ENCODE measurements around the gene DPYSL4.

DPYSL4 gene

GRCh38 chr10:132151286-132151950, 35.3 kb upstream of the DPYSL4 start:
- H3K4me3 ChIP-seq (ENCODE audit: low read depth in 1 of 2, low read length in 2 of 2) = no peak overlapping the region
- H3K27me3 ChIP-seq (ENCODE audit: control insufficient read depth in 1 of 2, insufficient read depth in 2 of 2, low read length in 2 of 2) = no peaks in the 10 kb centered on the region
- no peak overlapping the region for H3K9ac ChIP-seq (ENCODE audit: low read length)
- H3K27ac ChIP-seq (ENCODE audit: low read depth, low read length) = no peak overlapping the region
- no peaks in the 10 kb centered on the region for H3K4me1 ChIP-seq (ENCODE audit: insufficient read depth, low read length)
- H3K9me3 ChIP-seq (ENCODE audit: low read length) = no peaks in the 10 kb centered on the region
- H3K36me3 ChIP-seq (ENCODE audit: insufficient read depth, low read length) = no peaks in the 10 kb centered on the region

- Histone ChIP-seq H3K36me3 (ENCODE audit: insufficient read depth, low read length) (no peaks in the 10 kb centered on the region), H3K27me3 (ENCODE audit: control insufficient read depth in 1 of 2, insufficient read depth in 2 of 2, low read length in 2 of 2) (no peaks in the 10 kb centered on the region), H3K4me3 (ENCODE audit: low read depth in 1 of 2, low read length in 2 of 2) (no peak overlapping the region), H3K4me1 (ENCODE audit: insufficient read depth, low read length) (no peaks in the 10 kb centered on the region), H3K9ac (ENCODE audit: low read length) (no peak overlapping the region), H3K27ac (ENCODE audit: low read depth, low read length) (no peak overlapping the region), H3K9me3 (ENCODE audit: low read length) (no peaks in the 10 kb centered on the region)
These were observed 34.7 kb upstream of the DPYSL4 start for GRCh38 chr10:132151951-132152505.

GRCh38 chr10:132152896-132153580, 33.7 kb upstream of the DPYSL4 start:
- Histone ChIP-seq H3K4me3 (ENCODE audit: low read depth in 1 of 2, low read length in 2 of 2) (no peak overlapping the region), H3K9ac (ENCODE audit: low read length) (no peak overlapping the region), H3K9me3 (ENCODE audit: low read length) (no peaks in the 10 kb centered on the region), H3K27me3 (ENCODE audit: control insufficient read depth in 1 of 2, insufficient read depth in 2 of 2, low read length in 2 of 2) (no peaks in the 10 kb centered on the region), H3K27ac (ENCODE audit: low read depth, low read length) (no peak overlapping the region), H3K36me3 (ENCODE audit: insufficient read depth, low read length) (no peaks in the 10 kb centered on the region), H3K4me1 (ENCODE audit: insufficient read depth, low read length) (no peaks in the 10 kb centered on the region)

DNA sequence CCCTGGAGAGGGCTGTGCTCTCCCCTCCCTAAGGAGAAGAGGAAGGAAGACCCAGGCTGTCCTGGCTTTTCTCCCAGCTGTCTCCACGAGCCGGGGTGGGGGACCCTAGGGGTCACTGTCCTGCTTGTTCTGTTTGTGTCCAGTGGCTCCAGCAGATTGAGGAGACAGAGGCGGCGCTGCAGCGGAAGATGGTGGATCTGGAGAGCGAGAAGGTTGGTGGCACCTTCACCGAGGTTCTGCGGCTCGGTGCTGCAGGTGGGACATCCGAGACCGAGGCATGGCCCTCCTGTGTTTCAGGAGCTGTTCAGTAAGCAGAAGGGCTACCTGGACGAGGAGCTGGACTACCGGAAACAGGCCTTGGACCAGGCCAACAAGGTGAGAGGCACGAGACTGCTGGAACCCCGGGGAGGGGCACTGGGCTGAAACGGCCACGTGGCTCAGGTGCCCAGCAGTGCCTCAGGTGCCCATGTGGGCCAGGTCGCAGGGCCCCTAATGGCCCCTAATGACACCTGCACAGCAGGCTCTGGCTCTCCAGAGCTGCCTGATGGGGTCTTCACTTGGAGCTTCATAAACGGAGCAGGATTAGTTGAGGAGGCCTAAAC, 33.0 kb upstream of the DPYSL4 start:
- no peaks in the 10 kb centered on the region for H3K9me3 ChIP-seq (ENCODE audit: low read length)
- H3K4me3 ChIP-seq (ENCODE audit: low read depth in 1 of 2, low read length in 2 of 2) = no peak overlapping the region
- H3K9ac ChIP-seq (ENCODE audit: low read length) = no peak overlapping the region
- H3K27me3 ChIP-seq (ENCODE audit: control insufficient read depth in 1 of 2, insufficient read depth in 2 of 2, low read length in 2 of 2) = no peaks in the 10 kb centered on the region
- no peaks in the 10 kb centered on the region for H3K4me1 ChIP-seq (ENCODE audit: insufficient read depth, low read length)
- no peak overlapping the region for H3K27ac ChIP-seq (ENCODE audit: low read depth, low read length)
- H3K36me3 ChIP-seq (ENCODE audit: insufficient read depth, low read length) = no peaks in the 10 kb centered on the region

DNA sequence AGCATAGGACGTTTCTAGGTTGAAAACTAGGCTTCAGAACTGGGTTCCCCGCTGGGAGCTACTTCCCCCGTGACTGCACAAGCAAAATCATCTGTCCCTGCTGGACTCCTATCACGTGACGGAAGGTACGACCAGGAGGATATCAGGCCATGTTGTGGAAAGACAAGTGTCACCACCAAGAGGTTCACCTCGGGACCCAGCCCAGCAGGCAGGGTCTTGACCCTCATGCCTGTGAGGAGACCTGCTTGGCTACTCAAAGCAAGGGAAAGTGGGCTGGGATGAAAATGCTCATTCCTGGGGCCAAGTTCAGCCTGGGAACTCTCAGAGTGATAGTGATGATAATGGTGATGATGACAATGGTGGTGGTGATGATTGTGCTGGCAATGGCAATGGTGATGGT, 32.3 kb upstream of the DPYSL4 start:
- Histone ChIP-seq H3K36me3 (ENCODE audit: insufficient read depth, low read length) (no peaks in the 10 kb centered on the region), H3K4me3 (ENCODE audit: low read depth in 1 of 2, low read length in 2 of 2) (no peak overlapping the region), H3K4me1 (ENCODE audit: insufficient read depth, low read length) (no peaks in the 10 kb centered on the region), H3K9me3 (ENCODE audit: low read length) (no peaks in the 10 kb centered on the region), H3K9ac (ENCODE audit: low read length) (no peak overlapping the region), H3K27ac (ENCODE audit: low read depth, low read length) (no peak overlapping the region), H3K27me3 (ENCODE audit: control insufficient read depth in 1 of 2, insufficient read depth in 2 of 2, low read length in 2 of 2) (no peaks in the 10 kb centered on the region)

DNA sequence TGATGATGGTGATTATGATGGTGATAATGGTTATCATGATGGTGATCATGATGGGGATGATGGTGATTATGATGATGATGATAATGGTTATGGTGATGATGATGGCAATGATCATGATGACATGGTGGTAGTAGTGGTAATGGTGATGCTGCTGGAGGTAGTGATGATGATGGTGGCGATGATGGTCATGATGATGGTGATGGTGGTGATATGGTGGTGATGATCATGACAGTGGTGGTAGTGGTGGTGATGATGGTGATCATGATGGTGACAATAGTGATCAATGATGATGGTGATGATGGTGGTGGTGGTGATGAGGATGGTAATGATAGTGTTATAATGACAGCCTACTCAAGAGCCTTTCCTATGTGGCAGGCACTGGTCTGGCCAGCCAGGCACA, 31.8 kb upstream of the DPYSL4 start:
- Histone ChIP-seq H3K9ac (ENCODE audit: low read length) (no peak overlapping the region), H3K27me3 (ENCODE audit: control insufficient read depth in 1 of 2, insufficient read depth in 2 of 2, low read length in 2 of 2) (no peaks in the 10 kb centered on the region), H3K9me3 (ENCODE audit: low read length) (no peaks in the 10 kb centered on the region), H3K4me3 (ENCODE audit: low read depth in 1 of 2, low read length in 2 of 2) (no peak overlapping the region), H3K4me1 (ENCODE audit: insufficient read depth, low read length) (no peaks in the 10 kb centered on the region), H3K27ac (ENCODE audit: low read depth, low read length) (no peak overlapping the region), H3K36me3 (ENCODE audit: insufficient read depth, low read length) (no peaks in the 10 kb centered on the region)

DNA sequence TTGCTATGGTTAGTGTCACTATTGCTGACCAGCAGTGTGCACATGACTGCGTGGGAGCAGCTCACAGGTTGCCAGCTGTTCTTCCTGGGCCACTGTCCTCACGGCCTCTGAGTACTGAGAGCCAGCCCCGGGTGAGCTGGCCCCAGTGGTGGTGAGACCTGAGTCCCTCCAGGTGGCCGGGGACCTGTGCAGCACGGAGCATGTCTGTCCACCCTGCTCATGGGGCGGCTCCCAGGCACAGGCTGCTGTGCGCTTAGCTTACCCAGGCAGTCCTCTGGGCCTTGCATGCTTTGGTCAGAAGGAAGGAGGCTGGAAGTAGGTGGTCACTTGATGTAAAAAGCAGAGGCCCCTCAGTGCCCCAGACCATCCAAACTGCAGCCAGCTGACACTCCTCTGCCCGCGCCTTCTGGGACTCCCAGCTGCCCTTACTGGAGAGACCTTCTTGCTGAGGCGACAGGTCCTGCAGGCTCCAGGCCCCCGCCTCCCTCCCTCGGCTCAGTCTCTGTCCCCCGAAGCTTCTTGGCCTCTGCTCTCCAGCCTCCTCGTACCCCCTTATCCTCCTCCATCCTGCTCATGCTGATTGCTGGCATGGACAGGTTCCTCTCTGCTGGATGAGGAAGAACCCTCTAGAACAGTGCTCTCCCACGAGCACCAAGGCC, 30.9 kb upstream of the DPYSL4 start:
- Histone ChIP-seq H3K9me3 (ENCODE audit: low read length) (no peaks in the 10 kb centered on the region), H3K4me3 (ENCODE audit: low read depth in 1 of 2, low read length in 2 of 2) (no peak overlapping the region), H3K27ac (ENCODE audit: low read depth, low read length) (no peak overlapping the region), H3K4me1 (ENCODE audit: insufficient read depth, low read length) (no peaks in the 10 kb centered on the region), H3K9ac (ENCODE audit: low read length) (no peak overlapping the region), H3K36me3 (ENCODE audit: insufficient read depth, low read length) (no peaks in the 10 kb centered on the region), H3K27me3 (ENCODE audit: control insufficient read depth in 1 of 2, insufficient read depth in 2 of 2, low read length in 2 of 2) (no peaks in the 10 kb centered on the region)

DNA sequence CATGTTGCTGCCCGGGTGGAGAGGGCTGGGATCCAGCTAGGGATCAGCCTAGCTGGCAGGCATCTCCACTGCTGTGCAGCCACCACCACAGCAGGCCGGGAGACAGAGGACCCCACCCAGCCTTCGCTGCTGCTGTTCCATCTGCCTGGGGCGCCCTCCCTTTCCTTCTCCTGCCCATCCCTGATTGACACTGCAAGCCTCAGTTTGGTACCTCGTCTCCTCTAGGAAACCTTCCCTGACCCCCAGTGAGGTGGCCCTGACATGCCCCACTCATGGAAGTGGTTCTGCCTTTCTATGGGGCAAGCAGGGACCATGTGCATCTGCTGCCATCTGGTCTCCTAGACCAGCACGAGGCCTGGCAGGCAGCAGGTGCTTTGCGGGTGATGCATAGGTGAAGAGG, 30.4 kb upstream of the DPYSL4 start:
- Histone ChIP-seq H3K9me3 (ENCODE audit: low read length) (no peaks in the 10 kb centered on the region), H3K4me3 (ENCODE audit: low read depth in 1 of 2, low read length in 2 of 2) (no peak overlapping the region), H3K9ac (ENCODE audit: low read length) (no peak overlapping the region), H3K4me1 (ENCODE audit: insufficient read depth, low read length) (no peaks in the 10 kb centered on the region), H3K36me3 (ENCODE audit: insufficient read depth, low read length) (no peaks in the 10 kb centered on the region), H3K27me3 (ENCODE audit: control insufficient read depth in 1 of 2, insufficient read depth in 2 of 2, low read length in 2 of 2) (no peaks in the 10 kb centered on the region), H3K27ac (ENCODE audit: low read depth, low read length) (no peak overlapping the region)

GRCh38 chr10:132157101-132157500, 29.6 kb upstream of the DPYSL4 start:
- Histone ChIP-seq H3K4me3 (ENCODE audit: low read depth in 1 of 2, low read length in 2 of 2) (no peak overlapping the region), H3K4me1 (ENCODE audit: insufficient read depth, low read length) (no peaks in the 10 kb centered on the region), H3K9ac (ENCODE audit: low read length) (no peak overlapping the region), H3K36me3 (ENCODE audit: insufficient read depth, low read length) (no peaks in the 10 kb centered on the region), H3K9me3 (ENCODE audit: low read length) (no peaks in the 10 kb centered on the region), H3K27ac (ENCODE audit: low read depth, low read length) (no peak overlapping the region), H3K27me3 (ENCODE audit: control insufficient read depth in 1 of 2, insufficient read depth in 2 of 2, low read length in 2 of 2) (no peaks in the 10 kb centered on the region)

- Histone ChIP-seq H3K4me3 (ENCODE audit: low read depth in 1 of 2, low read length in 2 of 2) (no peak overlapping the region), H3K27ac (ENCODE audit: low read depth, low read length) (no peak overlapping the region), H3K9me3 (ENCODE audit: low read length) (no peaks in the 10 kb centered on the region)
These were observed 28.5 kb upstream of the DPYSL4 start for GRCh38 chr10:132158122-132158741.

GRCh38 chr10:132158823-132159222, 27.9 kb upstream of the DPYSL4 start:
- Histone ChIP-seq H3K27ac (ENCODE audit: low read depth, low read length) (no peak overlapping the region), H3K9me3 (ENCODE audit: low read length) (no peaks in the 10 kb centered on the region), H3K4me3 (ENCODE audit: low read depth in 1 of 2, low read length in 2 of 2) (no peak overlapping the region), H3K36me3 (ENCODE audit: insufficient read depth, low read length) (no peaks in the 10 kb centered on the region), H3K4me1 (ENCODE audit: insufficient read depth, low read length) (no peaks in the 10 kb centered on the region), H3K27me3 (ENCODE audit: control insufficient read depth in 1 of 2, insufficient read depth in 2 of 2, low read length in 2 of 2) (no peaks in the 10 kb centered on the region), H3K9ac (ENCODE audit: low read length) (no peak overlapping the region)

More at GRCh38 chr10:132158122-132158741, 28.5 kb upstream of the DPYSL4 start:
- no peak overlapping the region for H3K9ac ChIP-seq (ENCODE audit: low read length)
- no peaks in the 10 kb centered on the region for H3K4me1 ChIP-seq (ENCODE audit: insufficient read depth, low read length)
- no peaks in the 10 kb centered on the region for H3K36me3 ChIP-seq (ENCODE audit: insufficient read depth, low read length)
- no peaks in the 10 kb centered on the region for H3K27me3 ChIP-seq (ENCODE audit: control insufficient read depth in 1 of 2, insufficient read depth in 2 of 2, low read length in 2 of 2)

Measured in muscle layer of colon (tissue), 2 donors.